ENCODE measurements around the gene ITCH. TPM values are rescaled to one million over a fixed set of nuclear protein-coding genes. Genes with fewer than 3 reads are reported as not detected.

The ITCH gene
- total and polyA plus RNA-seq, 2 donors (not counting 3 experiments of a cell fraction or from before 2014, with no cell fraction given) = 6.4 to 57.4 TPM

DNA sequence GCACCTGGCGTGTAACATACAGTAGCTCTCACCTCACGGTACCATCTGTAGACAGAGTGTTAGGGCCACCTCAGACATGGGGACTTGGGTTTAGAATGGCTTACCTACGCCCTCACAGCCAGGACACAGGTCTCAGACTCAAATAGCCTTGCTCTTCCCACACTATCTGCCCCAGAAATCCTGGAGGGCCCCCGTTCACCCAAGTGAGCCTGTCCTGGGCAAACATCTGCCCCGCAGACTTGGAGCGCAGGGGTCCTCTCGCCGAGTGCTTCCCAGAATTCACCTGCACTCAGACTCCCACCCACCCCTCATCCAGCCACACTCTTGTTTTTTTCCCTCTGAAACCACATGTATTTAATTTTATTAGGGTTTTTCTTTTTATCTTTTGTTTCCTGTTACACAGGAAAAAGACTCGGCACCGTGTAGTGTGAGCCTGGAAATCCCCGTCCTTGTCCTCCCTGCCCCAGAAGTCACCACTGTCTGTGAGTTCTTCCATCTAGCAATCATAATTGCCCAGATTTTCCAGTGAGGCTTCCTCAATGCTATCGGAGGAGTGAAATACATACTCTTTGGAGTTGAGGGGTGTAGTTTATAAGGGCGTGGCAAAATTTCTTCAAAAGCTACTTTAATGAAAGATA, 178.3 kb downstream of the ITCH start:
- dilution Hi-C loops (cut with MboI; ENCODE audit: extremely low pct_ligation_motif_present, low sequenced_read_pairs) (no loop called here), intact Hi-C loops (cut with micrococcal nuclease) (no loop called here)
- H4K20me1 ChIP-seq (replicated peaks; ENCODE audit: control insufficient read depth, extremely low read depth, insufficient read depth, low read length) = no peaks in the 10 kb centered on the region
- H3K4me3 ChIP-seq (replicated peaks in 1 of 3; ENCODE audit: insufficient read depth in 1 of 3, low read depth in 1 of 3, low read length in 3 of 3) = no peak overlapping the region
- no TSS peak for BruUV-seq (replicated peaks)
- H3K9me3 ChIP-seq (replicated peaks; ENCODE audit: control insufficient read depth, insufficient read depth, low read length) = no peaks in the 10 kb centered on the region
- no peak for FAIRE-seq
- POLR2A ChIA-PET = no interaction called here
- no peaks in the 10 kb centered on the region for H3K9me1 ChIP-seq (replicated peaks; ENCODE audit: control insufficient read depth, extremely low read depth, insufficient read depth, low read length)
- H2AFZ ChIP-seq (ENCODE audit: low read depth, low read length) = no peak overlapping the region
- no peak for DNase-seq (ENCODE audit: low read depth, low spot score)
- CTCF ChIA-PET = interaction anchor here (0.7 to 5.6 kb wide), 4 partner anchors 11 to 228 kb away, joined by 3 to 53 read pairs (median 4); no protein-coding TSS in a partner anchor
- no peak for TF ChIP-seq POLR2AphosphoS5 (IDR thresholded peaks at IDR 0.05; ENCODE audit: insufficient read depth, low read depth, low read length)
- TF ChIP-seq MYC (IDR thresholded peaks at IDR 0.05; ENCODE audit: low read depth, low read length) = no peak
- TF ChIP-seq, protein P1, sequence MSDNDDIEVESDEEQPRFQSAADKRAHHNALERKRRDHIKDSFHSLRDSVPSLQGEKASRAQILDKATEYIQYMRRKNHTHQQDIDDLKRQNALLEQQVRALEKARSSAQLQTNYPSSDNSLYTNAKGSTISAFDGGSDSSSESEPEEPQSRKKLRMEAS (IDR thresholded peaks at IDR 0.05; ENCODE audit: insufficient read depth, insufficient read length) = no peak
- no peak for TF ChIP-seq POLR2A (IDR thresholded peaks at IDR 0.05; ENCODE audit: low read depth, low read length)
- no peak for TF ChIP-seq CTCF (IDR thresholded peaks at IDR 0.05; ENCODE audit: extremely low read depth in 1 of 2, insufficient read depth in 1 of 2, low read depth in 1 of 2, low read length in 2 of 2)
- no peak for TF ChIP-seq EZH2 (IDR thresholded peaks at IDR 0.05; ENCODE audit: borderline replicate concordance, low read depth, low read length, severe bottlenecking)
- no peak for TF ChIP-seq GATA2 (IDR thresholded peaks at IDR 0.05; ENCODE audit: insufficient read depth, insufficient read length, low read depth, low read length)
- TF ChIP-seq FOS (IDR thresholded peaks at IDR 0.05; ENCODE audit: borderline replicate concordance, insufficient read depth, low read length) = no peak
- no peak for TF ChIP-seq JUN (IDR thresholded peaks at IDR 0.05; ENCODE audit: borderline replicate concordance, insufficient read depth, insufficient read length, low read depth)
- peaks cover 9 to 19% of the 10 kb centered on the region in 2 experiments for H3K36me3 ChIP-seq (ENCODE audit: control insufficient read depth in 2 of 2, extremely low read depth in 1 of 2, insufficient read depth in 2 of 2, low read length in 2 of 2)
- H3K4me2 ChIP-seq (ENCODE audit: insufficient read depth, low read length) = no peak overlapping the region
- H3K9ac ChIP-seq (replicated peaks; ENCODE audit: extremely low read depth, insufficient read depth, low read length) = no peak overlapping the region
- H3K4me1 ChIP-seq (ENCODE audit: control insufficient read depth, extremely low read depth, insufficient read depth, low read length) = no peaks in the 10 kb centered on the region
- H3K27me3 ChIP-seq (ENCODE audit: control insufficient read depth in 2 of 2, insufficient read depth in 2 of 2, low read length in 2 of 2) = no peaks in the 10 kb centered on the region
- no peaks in the 10 kb centered on the region for H3K79me2 ChIP-seq (ENCODE audit: control insufficient read depth, insufficient read depth, low read length)
- no peak overlapping the region for H3K27ac ChIP-seq (ENCODE audit: insufficient read depth, low read depth, low read length)

All from endothelial cell of umbilical vein (primary cell).